Fibroblast of lung (primary cell): ENCODE data around the gene HYAL1.

Experiments used
- EZH2 ChIP-seq: IDR thresholded peaks from 2 replicates; pipeline ENCODE4 v1.5.1; 2012; ENCODE audit warnings: low read length, control low read depth, mild to moderate bottlenecking; ENCODE audit errors: missing control alignments
- TF ChIP-seq, protein P1 (sequence below), 2 donors: IDR thresholded peaks in 1 of 2; conservative IDR thresholded peaks in 1 of 2; 1 replicate in 1 of 2; 2 replicates in 1 of 2; pipeline ENCODE4 v1.5.1; 2011 to 2012; ENCODE audit warnings: low read length in 2 of 2, control low read depth in 1 of 2, inconsistent platforms in 1 of 2, low read depth in 1 of 2, mild to moderate bottlenecking in 1 of 2

DNA sequence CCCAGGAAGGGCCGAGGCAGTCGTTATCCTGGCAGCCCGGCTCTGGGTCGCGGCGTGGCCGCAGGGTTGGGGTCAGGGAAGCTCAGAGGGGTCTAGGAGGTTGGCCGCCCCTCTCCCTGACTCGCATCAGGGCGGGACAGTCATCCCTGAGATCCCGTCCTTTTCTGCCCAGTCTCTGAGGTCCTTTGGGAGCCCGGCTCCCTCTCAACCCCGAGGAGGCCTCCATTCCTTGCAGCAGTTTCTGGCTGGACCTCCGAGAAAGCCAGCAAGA, 18.7 kb upstream of the HYAL1 start:
- TF ChIP-seq, protein P1, sequence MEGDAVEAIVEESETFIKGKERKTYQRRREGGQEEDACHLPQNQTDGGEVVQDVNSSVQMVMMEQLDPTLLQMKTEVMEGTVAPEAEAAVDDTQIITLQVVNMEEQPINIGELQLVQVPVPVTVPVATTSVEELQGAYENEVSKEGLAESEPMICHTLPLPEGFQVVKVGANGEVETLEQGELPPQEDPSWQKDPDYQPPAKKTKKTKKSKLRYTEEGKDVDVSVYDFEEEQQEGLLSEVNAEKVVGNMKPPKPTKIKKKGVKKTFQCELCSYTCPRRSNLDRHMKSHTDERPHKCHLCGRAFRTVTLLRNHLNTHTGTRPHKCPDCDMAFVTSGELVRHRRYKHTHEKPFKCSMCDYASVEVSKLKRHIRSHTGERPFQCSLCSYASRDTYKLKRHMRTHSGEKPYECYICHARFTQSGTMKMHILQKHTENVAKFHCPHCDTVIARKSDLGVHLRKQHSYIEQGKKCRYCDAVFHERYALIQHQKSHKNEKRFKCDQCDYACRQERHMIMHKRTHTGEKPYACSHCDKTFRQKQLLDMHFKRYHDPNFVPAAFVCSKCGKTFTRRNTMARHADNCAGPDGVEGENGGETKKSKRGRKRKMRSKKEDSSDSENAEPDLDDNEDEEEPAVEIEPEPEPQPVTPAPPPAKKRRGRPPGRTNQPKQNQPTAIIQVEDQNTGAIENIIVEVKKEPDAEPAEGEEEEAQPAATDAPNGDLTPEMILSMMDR (conservative IDR thresholded peaks at IDR 0.05 in 1 of 2, IDR thresholded peaks at IDR 0.05 in 1 of 2; ENCODE audit: low read depth in 1 of 2, low read length in 2 of 2): no peak
- TF ChIP-seq EZH2: no peak
